H1 (cell line): ENCODE data around the gene JPT1. TPM values are rescaled to one million over a fixed set of nuclear protein-coding genes. Genes with fewer than 3 reads are reported as not detected.
A peak's percentile ranks its signal among the peaks of the same experiment; 100 is the strongest.

Experiments used
- CTCF ChIA-PET: fragments of 300-600 bp; sonication (Branson Sonifier 250); formaldehyde crosslinking; loops from one replicate; lab custom pipeline; 2021; ENCODE audit not compliant: partially characterized antibody; lab: Charles Lee
- POLR2A ChIA-PET: fragments of 300-600 bp; sonication (Branson Sonifier 250); formaldehyde crosslinking; loops from one replicate; lab custom pipeline; 2021; ENCODE audit warnings: inconsistent platforms; ENCODE audit not compliant: partially characterized antibody; lab: Charles Lee
- DNase-seq, 2 experiments: peaks; one replicate each; pipeline versions ENCODE4 v3.0.0 to v3.0.0-alpha.2; 2010 to 2022; ENCODE audit warnings: low spot score in 2 of 2, low read depth in 1 of 2, mixed read lengths in 1 of 2
- FAIRE-seq: peaks from 2 replicates; lab custom pipeline; 2011; peaks lifted over from hg19 to GRCh38; lab: Jason Lieb, UNC
- H2AFZ ChIP-seq: 2 replicates; pipeline ENCODE4 v1.8.1; 2012; ENCODE audit warnings: low read length, inconsistent platforms
- H2AK5ac ChIP-seq: 2 replicates; pipeline ENCODE4 v1.6.1; 2013; ENCODE audit warnings: low read depth, low read length
- H2BK120ac ChIP-seq: replicated peaks from 2 replicates; pipeline ENCODE3; 2013; ENCODE audit warnings: low read depth, low read length, inconsistent platforms
- H2BK12ac ChIP-seq: 2 replicates; pipeline ENCODE4 v1.6.1; 2013; ENCODE audit warnings: low read depth, low read length
- H2BK15ac ChIP-seq: 2 replicates; pipeline ENCODE4 v1.6.1; 2013; ENCODE audit warnings: low read length
- H2BK20ac ChIP-seq: 2 replicates; pipeline ENCODE4 v1.6.1; 2013; ENCODE audit warnings: low read length
- H2BK5ac ChIP-seq: 2 replicates; pipeline ENCODE4 v1.6.1; 2013; ENCODE audit warnings: low read depth, low read length
- H3K14ac ChIP-seq: 2 replicates; pipeline ENCODE4 v1.6.1; 2013; ENCODE audit warnings: inconsistent platforms; ENCODE audit not compliant: insufficient read length
- H3K18ac ChIP-seq: 2 replicates; pipeline ENCODE4 v1.6.1; 2013; ENCODE audit warnings: low read length; ENCODE audit errors: extremely low read depth
- H3K23ac ChIP-seq: 2 replicates; pipeline ENCODE4 v1.6.1; 2013; ENCODE audit warnings: inconsistent platforms; ENCODE audit not compliant: insufficient read length
- H3K23me2 ChIP-seq: 2 replicates; pipeline ENCODE4 v1.6.1; 2013; ENCODE audit warnings: low read depth, low read length
- H3K27ac ChIP-seq: 2 replicates; pipeline ENCODE4 v1.6.1; 2011; ENCODE audit warnings: low read depth, low read length, inconsistent platforms
- H3K27me3 ChIP-seq, 4 experiments: replicated peaks in 1 of 4; 1 replicate in 1 of 4; 2 replicates in 3 of 4; pipeline versions ENCODE4 v1.6.1 to v1.8.1; 2011 to 2013; ENCODE audit warnings: low read length in 3 of 4, mild to moderate bottlenecking in 3 of 4, inconsistent platforms in 2 of 4, mixed read lengths in 2 of 4, moderate library complexity in 1 of 4; ENCODE audit not compliant: control insufficient read depth in 3 of 4, insufficient read depth in 3 of 4; ENCODE audit errors: extremely low read depth in 1 of 4
- H3K36me3 ChIP-seq, 4 experiments: 2 replicates each; pipeline versions ENCODE4 v1.6.1 to v1.8.1; 2011 to 2013; ENCODE audit warnings: mild to moderate bottlenecking in 4 of 4, low read length in 3 of 4, moderate library complexity in 2 of 4, control low read depth in 1 of 4, inconsistent platforms in 1 of 4; ENCODE audit not compliant: insufficient read depth in 4 of 4, control insufficient read depth in 2 of 4
- H3K4ac ChIP-seq: replicated peaks from 2 replicates; pipeline ENCODE3; 2013; ENCODE audit warnings: low read length, low read depth, mixed read lengths, inconsistent platforms; ENCODE audit not compliant: insufficient read length
- H3K4me1 ChIP-seq, 4 experiments: replicated peaks in 1 of 4; 1 replicate in 1 of 4; 2 replicates in 3 of 4; pipeline versions ENCODE4 v1.6.1 to v1.8.1; 2011 to 2013; ENCODE audit warnings: low read length in 3 of 4, inconsistent platforms in 2 of 4, mixed read lengths in 1 of 4; ENCODE audit not compliant: insufficient read depth in 4 of 4, control insufficient read depth in 3 of 4
- H3K4me2 ChIP-seq, 2 experiments: 2 replicates each; pipeline versions ENCODE4 v1.6.1 to v1.8.1; 2011 to 2013; ENCODE audit warnings: low read depth in 2 of 2, low read length in 2 of 2, control low read depth in 1 of 2, inconsistent platforms in 1 of 2, mild to moderate bottlenecking in 1 of 2; ENCODE audit not compliant: insufficient read depth in 1 of 2
- H3K4me3 ChIP-seq, 4 experiments: fragments of 200-600, 300-600 bp in 1 of 4; sonication (generic), shearing (Covaris generic), sonication (Bioruptor Twin) in 1 of 4; 2 replicates each; pipeline versions ENCODE4 v1.5.1 to v1.8.1; 2011 to 2016; ENCODE audit warnings: low read length in 4 of 4, low read depth in 3 of 4, control low read depth in 2 of 4, inconsistent platforms in 2 of 4, mild to moderate bottlenecking in 2 of 4, mixed read lengths in 1 of 4, moderate library complexity in 1 of 4; ENCODE audit not compliant: insufficient read depth in 2 of 4; ENCODE audit errors: extremely low read depth in 1 of 4
- H3K56ac ChIP-seq: replicated peaks from 2 replicates; pipeline ENCODE3; 2013; ENCODE audit warnings: low read depth, mild to moderate bottlenecking, mixed read lengths, low read length, inconsistent platforms; ENCODE audit not compliant: insufficient read length
- H3K79me1 ChIP-seq: 2 replicates; pipeline ENCODE4 v1.6.1; 2013; ENCODE audit warnings: low read depth, low read length, control low read depth
- H3K79me2 ChIP-seq, 2 experiments: 2 replicates each; pipeline versions ENCODE4 v1.6.1 to v1.8.1; 2012 to 2013; ENCODE audit warnings: low read length in 2 of 2, mild to moderate bottlenecking in 2 of 2, inconsistent platforms in 1 of 2; ENCODE audit not compliant: insufficient read depth in 2 of 2, control insufficient read depth in 1 of 2
- H3K9ac ChIP-seq, 4 experiments: replicated peaks in 1 of 4; 1 replicate in 1 of 4; 2 replicates in 3 of 4; pipeline versions ENCODE4 v1.6.1 to v1.8.1; 2011 to 2013; ENCODE audit warnings: low read depth in 3 of 4, low read length in 3 of 4, control low read depth in 2 of 4, mild to moderate bottlenecking in 2 of 4, moderate library complexity in 2 of 4, inconsistent platforms in 1 of 4; ENCODE audit errors: extremely low read depth in 1 of 4
- H3K9me3 ChIP-seq, 2 experiments: 2 replicates each; pipeline versions ENCODE4 v1.6.1 to v1.8.1; 2012 to 2013; ENCODE audit warnings: mild to moderate bottlenecking in 2 of 2, moderate library complexity in 2 of 2, control low read depth in 1 of 2, inconsistent platforms in 1 of 2, low read depth in 1 of 2, low read length in 1 of 2, mixed read lengths in 1 of 2; ENCODE audit not compliant: insufficient read depth in 2 of 2
- H4K20me1 ChIP-seq, 2 experiments: replicated peaks in 1 of 2; 2 replicates each; pipeline versions ENCODE3 to v1.8.1; 2011 to 2013; ENCODE audit warnings: inconsistent platforms in 2 of 2, low read length in 2 of 2, mild to moderate bottlenecking in 1 of 2; ENCODE audit not compliant: insufficient read depth in 2 of 2, control insufficient read depth in 1 of 2
- H4K5ac ChIP-seq: 2 replicates; pipeline ENCODE4 v1.6.1; 2013; ENCODE audit warnings: low read length, low read depth, mixed read lengths, inconsistent platforms; ENCODE audit not compliant: insufficient read length
- H4K8ac ChIP-seq: 2 replicates; pipeline ENCODE4 v1.8.0; 2013; ENCODE audit warnings: mild to moderate bottlenecking, moderate library complexity, low read length, inconsistent platforms; ENCODE audit not compliant: insufficient read depth; ENCODE audit errors: extremely low read depth
- H4K91ac ChIP-seq: replicated peaks from 2 replicates; pipeline ENCODE3; 2013; ENCODE audit warnings: low read length, mixed read lengths, inconsistent platforms; ENCODE audit not compliant: insufficient read length
- SAP30 ChIP-seq: fragments of 300-600 bp; sonication (generic); IDR thresholded peaks from 2 replicates; pipeline ENCODE4 v1.7.1; 2012; ENCODE audit warnings: low read length, moderate library complexity, mild to moderate bottlenecking, inconsistent platforms; ENCODE audit not compliant: insufficient read depth, insufficient replicate concordance
- WGBS, 2 experiments: shearing (Covaris generic) in 1 of 2; methylation state at CpG; one replicate each; pipeline versions ENCODE4 v1.1.6 to v1.1.7; 2013 to 2015; ENCODE audit warnings: low lambda C conversion rate in 2 of 2, mixed read lengths in 2 of 2, inconsistent platforms in 1 of 2, low coverage in 1 of 2, missing lambda C conversion rate in 1 of 2; ENCODE audit not compliant: insufficient replicate concordance in 2 of 2, insufficient coverage in 1 of 2, insufficient read length in 1 of 2; ENCODE audit errors: extremely low coverage in 1 of 2, missing lambda C conversion rate in 1 of 2; 5-methylcytosine and 5-hydroxymethylcytosine counted together
- polyA plus RNA-seq, 7 experiments: library from polyadenylated mRNA; depleted of rRNA in 3 of 7; stranded (reverse) in 5 of 7; unstranded in 2 of 7; fragments of >200 nt in 5 of 7; fragments of 200-250 nt in 2 of 7; gene quantifications; 1 replicate in 5 of 7; 2 replicates in 1 of 7; 4 replicates in 1 of 7; pipeline versions ENCODE4 v1.2.1 to v1.2.3, GENCODE V29; 2011 to 2013; ENCODE audit warnings: missing spikeins in 2 of 7, mixed read lengths in 2 of 7
- total RNA-seq: library from RNA; stranded (reverse); fragmentation: NEBNext Ultra II Directional; extraction: Animal tissue kit (Norgen Biotek cat#: 25700); gene quantifications from 2 replicates; pipeline ENCODE4 v1.2.1, GENCODE V29; 2021
- TF ChIP-seq, protein P1 (sequence below), 3 experiments: IDR thresholded peaks; 1 replicate in 2 of 3; 2 replicates in 1 of 3; pipeline versions ENCODE4 v1.5.1 to v1.6.1; 2011; ENCODE audit warnings: low read length in 3 of 3, mild to moderate bottlenecking in 3 of 3, inconsistent platforms in 2 of 3, low read depth in 1 of 3, moderate library complexity in 1 of 3; ENCODE audit not compliant: insufficient read depth in 1 of 3; ENCODE audit errors: control extremely low read depth in 1 of 3

JPT1 gene
- total and polyA plus RNA-seq, 2 of the 8 experiments (the other 6 are each of a cell fraction or from before 2014, with no cell fraction given): 154 to 369 TPM

DNA sequence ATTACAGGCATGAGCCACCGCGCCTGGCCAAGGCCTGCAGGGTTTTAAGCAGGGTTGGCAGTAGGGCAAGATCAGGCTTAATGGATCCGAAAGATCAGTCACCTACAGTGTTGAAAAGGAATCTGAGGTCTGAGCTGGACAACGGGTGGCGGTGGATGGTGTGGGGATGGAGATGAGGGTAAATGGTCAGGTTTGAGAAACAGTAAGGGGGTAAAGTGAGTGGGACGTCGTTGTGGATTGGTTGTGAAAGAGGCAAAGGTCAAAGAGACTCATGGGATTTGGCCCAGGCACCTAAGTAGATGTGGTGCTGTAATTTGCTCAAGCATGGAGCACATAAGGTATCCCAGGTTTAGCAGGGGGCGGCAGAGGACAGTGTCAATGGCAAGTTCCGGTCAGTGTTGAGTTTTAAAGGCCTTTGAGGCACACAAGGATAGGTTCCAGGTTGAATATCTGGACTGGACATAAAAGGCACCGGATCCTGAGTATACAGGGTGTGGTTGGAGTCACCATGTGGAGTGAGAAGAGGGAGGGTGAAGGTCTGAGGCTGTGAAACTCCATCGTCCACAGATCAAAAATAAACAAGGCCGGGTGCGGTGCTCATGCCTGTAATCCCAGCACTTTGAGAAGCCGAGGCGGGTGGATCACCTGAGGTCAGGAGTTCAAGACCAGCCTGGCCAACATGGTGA, 67.7 kb downstream of the JPT1 start:
- Histone ChIP-seq H2AFZ (no peak overlapping the region), H3K56ac (no peak overlapping the region), H3K9me3 (no peaks in the 10 kb centered on the region), H2BK5ac (peak overlapping the region; percentile 94; the same call in 1 of the 2 replicates), H2BK120ac (no peak overlapping the region), H2BK12ac (peak overlapping the region; percentile 53; the same call in 1 of the 2 replicates), H2AK5ac (0 out of 2 replicates have a peak overlapping the region, but pooled peaks have one; percentile 17), H4K91ac (peak overlapping the region; percentile 11), H2BK15ac (peak overlapping the region; percentile 55; the same call in 1 of the 2 replicates), H3K4me1 (peaks cover 3 to 33% (median 27%) of the 10 kb centered on the region in 4 experiments)
- 84 to 100% methylated on average over 1 to 15 of the region's 15 CpGs for WGBS, 2 experiments
- CTCF ChIA-PET: interaction anchor here (1.0 to 6.3 kb wide), 7 partner anchors 12 to 124 kb away, joined by 3 to 81 read pairs (median 5); no protein-coding TSS in a partner anchor
- no peak for FAIRE-seq
- POLR2A ChIA-PET: interaction anchor here (1.5 to 3.7 kb wide), 10 partner anchors 8 to 74 kb away, joined by 4 to 32 read pairs (median 10); partner anchors contain the start of genes MRPL58 and NT5C
- no peak for TF ChIP-seq SAP30
- TF ChIP-seq, protein P1, sequence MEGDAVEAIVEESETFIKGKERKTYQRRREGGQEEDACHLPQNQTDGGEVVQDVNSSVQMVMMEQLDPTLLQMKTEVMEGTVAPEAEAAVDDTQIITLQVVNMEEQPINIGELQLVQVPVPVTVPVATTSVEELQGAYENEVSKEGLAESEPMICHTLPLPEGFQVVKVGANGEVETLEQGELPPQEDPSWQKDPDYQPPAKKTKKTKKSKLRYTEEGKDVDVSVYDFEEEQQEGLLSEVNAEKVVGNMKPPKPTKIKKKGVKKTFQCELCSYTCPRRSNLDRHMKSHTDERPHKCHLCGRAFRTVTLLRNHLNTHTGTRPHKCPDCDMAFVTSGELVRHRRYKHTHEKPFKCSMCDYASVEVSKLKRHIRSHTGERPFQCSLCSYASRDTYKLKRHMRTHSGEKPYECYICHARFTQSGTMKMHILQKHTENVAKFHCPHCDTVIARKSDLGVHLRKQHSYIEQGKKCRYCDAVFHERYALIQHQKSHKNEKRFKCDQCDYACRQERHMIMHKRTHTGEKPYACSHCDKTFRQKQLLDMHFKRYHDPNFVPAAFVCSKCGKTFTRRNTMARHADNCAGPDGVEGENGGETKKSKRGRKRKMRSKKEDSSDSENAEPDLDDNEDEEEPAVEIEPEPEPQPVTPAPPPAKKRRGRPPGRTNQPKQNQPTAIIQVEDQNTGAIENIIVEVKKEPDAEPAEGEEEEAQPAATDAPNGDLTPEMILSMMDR (IDR thresholded peaks at IDR 0.05; ENCODE audit: control extremely low read depth in 1 of 3, insufficient read depth in 1 of 3, low read depth in 1 of 3, low read length in 3 of 3): peak in 1 of 3 experiments; percentile 7; a peak in 1 of 4 replicates
- TF ChIP-seq, all 59 proteins: peak for 1
- Histone ChIP-seq H3K23me2 (peaks cover 11% of the 10 kb centered on the region; the same call in 1 of the 2 replicates), H3K27ac (no peak overlapping the region; the same call in 1 of the 2 replicates), H3K4me2 (peak overlapping the region; percentile 82 to 90; a peak in 3 of 4 replicates), H3K79me1 (peaks cover 5% of the 10 kb centered on the region), H3K36me3 (no peaks in the 10 kb centered on the region), H4K20me1 (no peaks in the 10 kb centered on the region), H3K4ac (peak overlapping the region; percentile 62), H3K18ac (no peak overlapping the region; the same call in 1 of the 2 replicates), H3K9ac (no peak overlapping the region), H3K4me3 (peak overlapping the region in 1 of 4 experiments; percentile 73; a peak in 1 of 8 replicates), H3K14ac (no peak overlapping the region), H3K23ac (no peak overlapping the region), H4K8ac (peak overlapping the region; percentile 62), H3K27me3 (no peaks in the 10 kb centered on the region), H2BK20ac (peak overlapping the region; percentile 55; the same call in 1 of the 2 replicates), H3K79me2 (peaks cover 0 to 1% of the 10 kb centered on the region in 2 experiments; a peak in 1 of 4 replicates), H4K5ac (no peak overlapping the region)
- no peak for DNase-seq
